Suprapubic skin (tissue), 4 donors: ENCODE results near the gene SPINK5. TPM values are rescaled to one million over a fixed set of nuclear protein-coding genes. Genes with fewer than 3 reads are reported as not detected.

Experiments
- DNase-seq, 2 donors: peaks; one replicate each; pipeline ENCODE4 v3.0.0-alpha.2; 2019; ENCODE audit warnings: low spot score in 2 of 2
- H3K27ac ChIP-seq: fragments of 200-600 bp; sonication (generic); one replicate; pipeline ENCODE4 v1.5.1; 2019
- H3K27me3 ChIP-seq: fragments of 200-600 bp; sonication (generic); one replicate; pipeline ENCODE4 v1.5.1; 2019
- H3K36me3 ChIP-seq: fragments of 200-600 bp; sonication (generic); one replicate; pipeline ENCODE4 v1.5.1; 2019
- H3K4me1 ChIP-seq: fragments of 200-600 bp; sonication (generic); one replicate; pipeline ENCODE4 v1.5.1; 2019
- H3K4me3 ChIP-seq: fragments of 200-600 bp; sonication (generic); one replicate; pipeline ENCODE4 v1.5.1; 2019; ENCODE audit warnings: mild to moderate bottlenecking
- H3K9me3 ChIP-seq: fragments of 200-600 bp; sonication (generic); one replicate; pipeline ENCODE4 v1.5.1; 2019
- EP300 ChIP-seq: sonication (generic); formaldehyde crosslinking; IDR thresholded peaks from one replicate; pipeline ENCODE4 v1.6.1; 2017; ENCODE audit warnings: antibody characterized with exemption
- POLR2A ChIP-seq, 2 donors: fragments of 450-650 bp; IDR thresholded peaks; one replicate each; pipeline ENCODE4 v1.6.1; 2017; ENCODE audit warnings: antibody characterized with exemption in 2 of 2, mild to moderate bottlenecking in 2 of 2, moderate library complexity in 2 of 2
- POLR2AphosphoS5 ChIP-seq, 3 donors: sonication (generic); formaldehyde crosslinking; IDR thresholded peaks; one replicate each; pipeline ENCODE4 v1.6.1; 2017; ENCODE audit warnings: antibody characterized with exemption in 3 of 3
- WGBS: methylation state at CpG from one replicate; pipeline ENCODE4 v1.1.5; 2018; 5-methylcytosine and 5-hydroxymethylcytosine counted together
- total RNA-seq, 4 donors: library from RNA; depleted of rRNA; stranded (reverse); fragments of >200 nt; gene quantifications; one replicate each; pipeline ENCODE4 v1.1.0, GENCODE V29; 2016
- TF ChIP-seq, protein P1 (sequence below), 2 donors: fragments of 200-600 bp in 1 of 2; fragments of 450-650 bp in 1 of 2; sonication (generic) in 1 of 2; IDR thresholded peaks; one replicate each; pipeline ENCODE4 v1.5.1; 2016 to 2019; ENCODE audit warnings: antibody characterized with exemption in 2 of 2, mild to moderate bottlenecking in 1 of 2, moderate library complexity in 1 of 2

SPINK5 gene
- total RNA-seq, 4 donors from 2014 or later: 172 to 373 (median 245) TPM

DNA sequence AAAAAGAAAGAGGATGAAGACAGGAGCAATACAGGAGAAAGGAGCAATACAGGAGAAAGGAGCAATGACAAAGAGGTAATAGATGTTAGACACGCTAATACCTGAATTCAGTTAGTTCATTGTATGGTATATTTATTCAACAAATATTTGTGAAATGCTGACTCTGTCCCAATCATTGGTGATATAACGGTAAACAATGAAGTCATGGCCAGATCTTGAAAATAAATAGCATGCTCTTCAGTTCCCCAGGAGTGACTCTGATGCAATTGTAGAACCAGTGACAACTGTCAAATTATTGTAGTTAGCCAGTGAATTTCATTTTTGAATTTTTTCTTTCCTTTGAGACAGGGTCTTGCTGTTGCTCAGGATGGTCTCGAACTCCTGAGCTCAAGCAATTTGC is 56.5 kb downstream of the SPINK5 start:
- H3K4me3 ChIP-seq: no peak overlapping the region
- no peaks in the 10 kb centered on the region for H3K4me1 ChIP-seq
- H3K27ac ChIP-seq: no peak overlapping the region
- no peaks in the 10 kb centered on the region for H3K9me3 ChIP-seq
- no peak for DNase-seq
- H3K36me3 ChIP-seq: peaks cover 5% of the 10 kb centered on the region
- TF ChIP-seq POLR2A (IDR thresholded peaks at IDR 0.05) (no peak), POLR2AphosphoS5 (IDR thresholded peaks at IDR 0.05) (no peak), EP300 (no peak)
- TF ChIP-seq, protein P1, sequence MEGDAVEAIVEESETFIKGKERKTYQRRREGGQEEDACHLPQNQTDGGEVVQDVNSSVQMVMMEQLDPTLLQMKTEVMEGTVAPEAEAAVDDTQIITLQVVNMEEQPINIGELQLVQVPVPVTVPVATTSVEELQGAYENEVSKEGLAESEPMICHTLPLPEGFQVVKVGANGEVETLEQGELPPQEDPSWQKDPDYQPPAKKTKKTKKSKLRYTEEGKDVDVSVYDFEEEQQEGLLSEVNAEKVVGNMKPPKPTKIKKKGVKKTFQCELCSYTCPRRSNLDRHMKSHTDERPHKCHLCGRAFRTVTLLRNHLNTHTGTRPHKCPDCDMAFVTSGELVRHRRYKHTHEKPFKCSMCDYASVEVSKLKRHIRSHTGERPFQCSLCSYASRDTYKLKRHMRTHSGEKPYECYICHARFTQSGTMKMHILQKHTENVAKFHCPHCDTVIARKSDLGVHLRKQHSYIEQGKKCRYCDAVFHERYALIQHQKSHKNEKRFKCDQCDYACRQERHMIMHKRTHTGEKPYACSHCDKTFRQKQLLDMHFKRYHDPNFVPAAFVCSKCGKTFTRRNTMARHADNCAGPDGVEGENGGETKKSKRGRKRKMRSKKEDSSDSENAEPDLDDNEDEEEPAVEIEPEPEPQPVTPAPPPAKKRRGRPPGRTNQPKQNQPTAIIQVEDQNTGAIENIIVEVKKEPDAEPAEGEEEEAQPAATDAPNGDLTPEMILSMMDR (IDR thresholded peaks at IDR 0.05): no peak
- WGBS: 94% methylated on average over 3 of the region's 3 CpGs
- H3K27me3 ChIP-seq: no peaks in the 10 kb centered on the region

DNA sequence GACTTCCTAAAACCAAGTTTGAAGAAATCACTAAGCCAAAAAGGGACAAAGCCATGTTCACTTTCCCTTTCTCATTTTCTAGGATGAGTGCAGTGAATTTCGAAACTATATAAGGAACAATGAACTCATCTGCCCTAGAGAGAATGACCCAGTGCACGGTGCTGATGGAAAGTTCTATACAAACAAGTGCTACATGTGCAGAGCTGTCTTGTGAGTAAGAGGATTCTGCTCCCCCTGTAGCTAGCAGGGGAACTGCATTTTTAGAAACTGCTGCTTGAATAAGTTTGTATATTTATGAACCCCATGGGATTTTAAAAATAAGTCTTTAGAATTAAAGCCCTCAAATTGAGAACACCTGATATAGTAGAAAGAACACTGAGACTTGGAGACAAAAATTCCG is 61.9 kb downstream of the SPINK5 start:
- DNase-seq: no peak
- Histone ChIP-seq H3K27me3 (no peaks in the 10 kb centered on the region), H3K4me3 (no peak overlapping the region), H3K4me1 (no peaks in the 10 kb centered on the region), H3K36me3 (no peaks in the 10 kb centered on the region), H3K27ac (no peak overlapping the region), H3K9me3 (no peaks in the 10 kb centered on the region)
- 41% methylated on average over 3 of the region's 3 CpGs for WGBS
- TF ChIP-seq, protein P1 (IDR thresholded peaks at IDR 0.05): no peak
- no peak for TF ChIP-seq POLR2AphosphoS5 (IDR thresholded peaks at IDR 0.05)
- no peak for TF ChIP-seq EP300

DNA sequence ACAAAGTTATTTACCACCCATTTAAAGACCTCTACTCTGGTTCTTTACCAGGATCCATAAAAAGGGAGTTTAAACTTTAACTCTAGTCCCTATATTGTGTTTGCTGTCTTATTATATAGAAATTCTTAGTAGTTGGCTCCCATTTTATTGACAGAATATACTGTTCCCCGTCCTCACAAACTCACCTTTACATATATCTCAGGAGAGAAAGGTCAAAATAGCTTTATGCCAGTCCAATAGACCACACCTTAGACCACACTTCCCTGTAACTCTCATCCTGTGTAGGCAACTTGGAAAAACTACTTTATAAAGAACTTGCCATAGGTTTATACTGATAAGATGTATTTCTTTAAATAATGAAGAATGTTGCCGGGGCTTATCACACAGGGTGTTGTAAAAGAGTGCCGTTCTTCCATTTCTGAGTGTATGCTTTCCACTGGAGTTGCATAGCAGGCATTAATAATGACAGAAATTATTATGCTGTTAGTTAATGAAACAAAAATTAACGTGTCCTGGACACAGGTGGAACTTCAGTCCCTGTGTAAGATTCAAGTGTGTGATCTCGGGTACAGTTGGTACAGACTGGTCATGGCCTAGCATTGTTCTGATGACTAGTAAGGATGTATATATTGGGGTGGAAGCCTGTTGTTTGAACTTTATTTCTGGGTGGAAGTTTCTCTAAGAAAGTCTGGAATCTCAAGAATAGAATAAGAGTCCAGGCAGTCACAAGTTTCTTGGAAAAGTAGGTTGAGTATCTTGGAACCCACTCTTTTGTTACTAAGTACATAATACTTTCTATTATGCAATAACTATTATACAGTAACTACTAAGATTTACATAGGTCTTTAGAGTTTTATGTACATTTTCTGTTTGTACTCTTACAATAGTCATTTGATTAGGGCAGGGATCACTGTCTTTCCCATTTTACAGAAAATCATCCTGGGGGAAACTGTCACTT is 71.6 kb downstream of the SPINK5 start:
- Histone ChIP-seq H3K9me3 (no peaks in the 10 kb centered on the region), H3K27ac (no peak overlapping the region), H3K4me3 (no peak overlapping the region), H3K4me1 (no peaks in the 10 kb centered on the region), H3K36me3 (no peaks in the 10 kb centered on the region), H3K27me3 (no peaks in the 10 kb centered on the region)
- TF ChIP-seq, protein P1 (IDR thresholded peaks at IDR 0.05): no peak
- TF ChIP-seq POLR2A (IDR thresholded peaks at IDR 0.05) (no peak), EP300 (no peak), POLR2AphosphoS5 (IDR thresholded peaks at IDR 0.05) (no peak)
- 85% methylated on average over 5 of the region's 5 CpGs for WGBS
- no peak for DNase-seq

DNA sequence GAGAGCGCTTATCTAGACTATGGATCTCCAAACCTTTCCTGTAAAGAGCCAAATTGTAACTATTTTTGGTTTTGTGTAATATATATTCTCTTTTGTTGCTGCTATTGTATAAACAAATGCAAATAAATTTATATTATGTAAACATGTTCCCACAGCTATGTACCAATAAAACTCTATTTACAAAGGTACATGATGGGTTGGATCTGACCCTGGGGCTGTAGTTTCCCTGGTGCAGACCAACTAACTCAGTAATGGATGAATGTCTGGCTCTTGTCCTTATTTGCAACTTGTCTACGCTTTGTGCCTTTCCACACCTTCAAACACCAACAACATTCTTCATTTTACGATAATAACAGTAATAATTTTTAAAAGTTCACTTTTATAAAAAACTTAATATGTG is 77.1 kb downstream of the SPINK5 start:
- no peaks in the 10 kb centered on the region for H3K9me3 ChIP-seq
- no peak for DNase-seq
- no peaks in the 10 kb centered on the region for H3K27me3 ChIP-seq
- no peak overlapping the region for H3K27ac ChIP-seq
- TF ChIP-seq POLR2AphosphoS5 (IDR thresholded peaks at IDR 0.05) (no peak), POLR2A (IDR thresholded peaks at IDR 0.05) (no peak), EP300 (no peak)
- TF ChIP-seq, protein P1 (IDR thresholded peaks at IDR 0.05): no peak
- WGBS: 89% methylated on average over 3 of the region's 3 CpGs
- H3K4me3 ChIP-seq: no peak overlapping the region
- no peaks in the 10 kb centered on the region for H3K4me1 ChIP-seq
- no peaks in the 10 kb centered on the region for H3K36me3 ChIP-seq

DNA sequence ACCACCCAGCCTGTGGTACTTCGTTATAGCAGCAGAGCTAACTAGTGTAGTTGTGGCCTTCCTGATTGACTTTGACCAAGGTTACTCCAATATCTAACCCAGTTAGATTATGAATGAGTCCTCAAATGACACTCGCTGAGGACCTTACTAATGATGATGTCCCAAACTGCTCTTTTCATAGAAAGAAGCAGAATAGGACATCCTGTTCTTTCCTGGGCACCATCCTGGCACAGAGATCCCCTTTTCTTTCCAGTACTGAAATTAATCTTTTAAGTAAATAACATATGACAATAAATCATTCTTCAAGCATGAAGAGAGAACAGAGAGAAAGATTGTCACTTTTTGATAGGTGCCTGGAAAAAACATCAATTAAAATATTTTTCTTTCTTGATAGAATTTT is 77.9 kb downstream of the SPINK5 start:
- 65% methylated on average over 2 of the region's 2 CpGs for whole genome bisulfite sequencing
- H3K4me3 ChIP-seq: no peak overlapping the region
- no peak for DNase-seq
- TF ChIP-seq EP300: no peak
- TF ChIP-seq, protein P1 (IDR thresholded peaks at IDR 0.05): no peak
- no peak for TF ChIP-seq POLR2AphosphoS5 (IDR thresholded peaks at IDR 0.05)
- TF ChIP-seq POLR2A (IDR thresholded peaks at IDR 0.05): no peak
- H3K27me3 ChIP-seq: no peaks in the 10 kb centered on the region
- H3K9me3 ChIP-seq: no peaks in the 10 kb centered on the region
- no peaks in the 10 kb centered on the region for H3K36me3 ChIP-seq
- no peak overlapping the region for H3K27ac ChIP-seq
- H3K4me1 ChIP-seq: no peaks in the 10 kb centered on the region
